Body of pancreas (tissue), 4 donors: Measurements from ENCODE around the gene UGT1A6.

ENCODE experiments used
- POLR2A ChIP-seq, 3 donors: fragments of 450-650 bp; IDR thresholded peaks; one replicate each; pipeline ENCODE4 v1.6.1; 2016; ENCODE audit warnings: antibody characterized with exemption in 3 of 3, mild to moderate bottlenecking in 2 of 3
- TF ChIP-seq, protein P1 (sequence below), 7 experiments: fragments of 450-650 bp in 4 of 7; fragments of 200-600 bp in 3 of 7; sonication (generic) in 3 of 7; IDR thresholded peaks; one replicate each; pipeline ENCODE4 v1.5.1; 2016 to 2019; ENCODE audit warnings: antibody characterized with exemption in 7 of 7

DNA sequence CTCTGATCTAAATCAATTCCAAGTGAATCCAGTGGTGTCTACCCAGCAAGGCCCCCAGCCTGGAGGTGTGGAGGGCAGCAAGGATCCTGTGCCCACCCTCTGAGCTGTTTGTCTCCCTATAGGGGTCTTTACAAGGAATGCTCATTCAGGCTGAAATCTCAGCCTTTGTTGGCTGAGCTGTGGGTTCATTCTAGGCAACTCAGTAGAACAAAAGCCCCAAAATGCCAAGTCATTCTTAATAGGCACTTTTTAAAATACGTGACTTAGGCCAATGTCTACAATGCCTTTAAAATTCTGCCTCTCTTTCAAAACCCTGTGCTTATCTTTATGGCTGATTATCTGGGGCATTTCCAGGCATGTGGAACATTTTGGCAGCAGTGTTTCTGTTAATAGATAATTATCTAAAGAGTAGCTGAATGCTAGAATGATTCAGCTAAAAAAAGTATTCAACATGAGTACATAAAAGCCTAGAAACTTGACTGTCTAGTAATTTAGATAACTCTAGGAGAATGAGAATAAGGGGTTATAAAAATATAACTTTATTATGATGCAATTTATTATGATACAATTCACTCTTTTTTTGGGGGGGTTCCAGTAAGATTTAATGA is 7.4 kb downstream of the UGT1A6 start:
- TF ChIP-seq POLR2A (IDR thresholded peaks at IDR 0.05): no peak
- TF ChIP-seq, protein P1, sequence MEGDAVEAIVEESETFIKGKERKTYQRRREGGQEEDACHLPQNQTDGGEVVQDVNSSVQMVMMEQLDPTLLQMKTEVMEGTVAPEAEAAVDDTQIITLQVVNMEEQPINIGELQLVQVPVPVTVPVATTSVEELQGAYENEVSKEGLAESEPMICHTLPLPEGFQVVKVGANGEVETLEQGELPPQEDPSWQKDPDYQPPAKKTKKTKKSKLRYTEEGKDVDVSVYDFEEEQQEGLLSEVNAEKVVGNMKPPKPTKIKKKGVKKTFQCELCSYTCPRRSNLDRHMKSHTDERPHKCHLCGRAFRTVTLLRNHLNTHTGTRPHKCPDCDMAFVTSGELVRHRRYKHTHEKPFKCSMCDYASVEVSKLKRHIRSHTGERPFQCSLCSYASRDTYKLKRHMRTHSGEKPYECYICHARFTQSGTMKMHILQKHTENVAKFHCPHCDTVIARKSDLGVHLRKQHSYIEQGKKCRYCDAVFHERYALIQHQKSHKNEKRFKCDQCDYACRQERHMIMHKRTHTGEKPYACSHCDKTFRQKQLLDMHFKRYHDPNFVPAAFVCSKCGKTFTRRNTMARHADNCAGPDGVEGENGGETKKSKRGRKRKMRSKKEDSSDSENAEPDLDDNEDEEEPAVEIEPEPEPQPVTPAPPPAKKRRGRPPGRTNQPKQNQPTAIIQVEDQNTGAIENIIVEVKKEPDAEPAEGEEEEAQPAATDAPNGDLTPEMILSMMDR (IDR thresholded peaks at IDR 0.05): no peak
